SK-N-SH treated with all-trans-retinoic acid at 6 μM for 48 hours (cell line): ENCODE data around the gene DAPL1.
A peak's percentile ranks its signal among the peaks of the same experiment; 100 is the strongest.
"Not testable (repeated sequence)": the region's sequence is repeated elsewhere in the genome, so short reads cannot be mapped to it uniquely, and the experiment has no call there.

ENCODE experiments used
- ATAC-seq: fragments of 200-7000 bp; cut with Tn5 transposase; 3 replicates; pipeline ENCODE4 v1.9.1; 2020; ENCODE audit warnings: mild to moderate bottlenecking, moderate library complexity
- BACH2 ChIP-seq: fragments of 250-450 bp; sonication (Bioruptor Pico); IDR thresholded peaks from 2 replicates; pipeline ENCODE4 v1.9.0; 2021; ENCODE audit warnings: mild to moderate bottlenecking, borderline replicate concordance
- CREB5 ChIP-seq: fragments of 250-450 bp; sonication (Bioruptor Pico); IDR thresholded peaks from 2 replicates; pipeline ENCODE4 v1.5.1; 2020; ENCODE audit warnings: low read depth, mild to moderate bottlenecking, moderate library complexity
- CSDC2 ChIP-seq: fragments of 250-450 bp; sonication (Bioruptor Pico); IDR thresholded peaks from 2 replicates; pipeline ENCODE4 v1.5.0; 2020; ENCODE audit warnings: mild to moderate bottlenecking, moderate library complexity
- GLIS3 ChIP-seq: fragments of 250-450 bp; sonication (Bioruptor Pico); IDR thresholded peaks from 2 replicates; pipeline ENCODE4 v1.5.0; 2020; ENCODE audit warnings: mild to moderate bottlenecking, moderate library complexity
- ISL1 ChIP-seq: fragments of 250-450 bp; sonication (Bioruptor Pico); IDR thresholded peaks from 2 replicates; pipeline ENCODE4 v2.1.2; 2022; ENCODE audit warnings: mild to moderate bottlenecking, moderate library complexity
- OSR1 ChIP-seq: fragments of 250-450 bp; sonication (Bioruptor Pico); IDR thresholded peaks from 2 replicates; pipeline ENCODE4 v1.8.0; 2022; ENCODE audit warnings: moderate library complexity, mild to moderate bottlenecking, inconsistent platforms
- PATZ1 ChIP-seq: fragments of 250-450 bp; sonication (Bioruptor Pico); IDR thresholded peaks from 2 replicates; pipeline ENCODE4 v1.8.0; 2020; ENCODE audit warnings: mild to moderate bottlenecking, moderate library complexity, borderline replicate concordance
- POU6F1 ChIP-seq: fragments of 250-450 bp; sonication (Bioruptor Pico); IDR thresholded peaks from 2 replicates; pipeline ENCODE4 v1.8.0; 2021; ENCODE audit warnings: low read depth, mild to moderate bottlenecking, moderate library complexity, borderline replicate concordance
- RARB ChIP-seq: fragments of 250-450 bp; sonication (Bioruptor Pico); IDR thresholded peaks from 2 replicates; pipeline ENCODE4 v1.8.0; 2021; ENCODE audit warnings: mild to moderate bottlenecking, moderate library complexity
- SNAI2 ChIP-seq: fragments of 250-450 bp; sonication (Bioruptor Pico); IDR thresholded peaks from 2 replicates; pipeline ENCODE4 v1.5.0; 2020; ENCODE audit warnings: mild to moderate bottlenecking, moderate library complexity
- TCF4 ChIP-seq: fragments of 250-450 bp; sonication (Bioruptor Pico); IDR thresholded peaks from 2 replicates; pipeline ENCODE4 v1.8.0; 2021; ENCODE audit warnings: mild to moderate bottlenecking, moderate library complexity, borderline replicate concordance
- TOX ChIP-seq: fragments of 250-450 bp; sonication (Bioruptor Pico); IDR thresholded peaks from 2 replicates; pipeline ENCODE4 v1.8.0; 2021; ENCODE audit warnings: mild to moderate bottlenecking, moderate library complexity, borderline replicate concordance
- ZC3H10 ChIP-seq: fragments of 250-450 bp; sonication (Bioruptor Pico); IDR thresholded peaks from 2 replicates; pipeline ENCODE4 v1.5.1; 2021; ENCODE audit warnings: mild to moderate bottlenecking, moderate library complexity
- ZFP3 ChIP-seq: fragments of 250-450 bp; sonication (Bioruptor Pico); IDR thresholded peaks from 2 replicates; pipeline ENCODE4 v1.5.0; 2020; ENCODE audit warnings: mild to moderate bottlenecking, moderate library complexity
- ZFP30 ChIP-seq: fragments of 450-650 bp; formaldehyde crosslinking; IDR thresholded peaks from 2 replicates; pipeline ENCODE4 v1.5.0; 2022; ENCODE audit warnings: mild to moderate bottlenecking, moderate library complexity
- ZNF565 ChIP-seq: fragments of 450-650 bp; formaldehyde crosslinking; conservative IDR thresholded peaks from 2 replicates; pipeline ENCODE4 v1.5.0; 2020; ENCODE audit warnings: low read depth, mild to moderate bottlenecking, moderate library complexity
- ZNF8 ChIP-seq: fragments of 450-650 bp; formaldehyde crosslinking; IDR thresholded peaks from 2 replicates; pipeline ENCODE4 v1.5.0; 2020; ENCODE audit warnings: mild to moderate bottlenecking, moderate library complexity
- TF ChIP-seq, protein P1 (sequence below): fragments of 250-450 bp; sonication (Bioruptor Pico); IDR thresholded peaks from 2 replicates; pipeline ENCODE4 v1.5.0; 2020; ENCODE audit warnings: mild to moderate bottlenecking, moderate library complexity

Gene DAPL1

DNA sequence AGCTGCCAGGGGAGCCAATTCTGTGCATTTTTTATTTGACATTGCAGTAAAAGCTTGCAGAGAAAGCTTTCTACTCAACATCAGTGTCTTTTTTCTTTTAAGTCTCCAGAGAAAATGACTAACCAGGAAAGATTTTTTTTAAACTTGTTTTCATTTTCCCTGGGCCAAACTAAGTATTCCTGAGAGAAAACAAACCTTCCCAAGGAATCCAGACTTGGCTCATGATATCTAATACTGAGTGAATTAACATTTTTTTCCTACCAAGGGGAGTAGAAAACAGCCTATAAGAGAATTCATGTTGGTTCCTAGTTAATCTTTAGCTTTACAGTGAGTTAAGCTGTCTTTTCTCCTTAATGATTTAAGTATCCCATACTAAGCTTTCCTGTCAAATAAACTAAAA is 46.7 kb downstream of the DAPL1 start:
- ATAC-seq: peak; percentile 78
- no peak for TF ChIP-seq BACH2 (CRISPR knock-in tag)
- no peak for TF ChIP-seq ZFP30
- no peak for TF ChIP-seq TOX (CRISPR knock-in tag)
- peak; percentile 63 for TF ChIP-seq ISL1 (CRISPR knock-in tag)
- 0 out of 2 replicates have a peak, but pooled peaks have one; percentile 20 for TF ChIP-seq ZFP3 (CRISPR knock-in tag)

DNA sequence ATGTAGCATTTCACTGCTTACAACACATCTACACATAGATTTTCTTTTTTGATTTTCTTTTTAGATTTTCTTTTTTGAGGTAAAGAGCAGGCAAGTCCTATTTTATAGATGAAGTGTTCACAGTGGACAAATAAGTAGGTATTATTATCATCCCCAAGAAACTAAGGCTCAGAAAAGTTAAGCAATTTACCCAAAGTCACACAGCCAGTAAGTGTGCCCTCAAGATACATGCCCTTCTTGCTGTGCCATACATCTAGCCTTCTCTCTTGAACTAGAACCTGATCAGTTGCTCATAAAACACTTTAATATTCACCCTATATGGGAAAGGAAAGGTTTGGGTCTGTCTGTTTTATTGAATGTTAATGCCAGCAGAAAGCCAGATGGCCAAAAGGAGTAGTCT is 50.3 kb downstream of the DAPL1 start:
- no peak for ATAC-seq
- no peak for TF ChIP-seq OSR1 (CRISPR knock-in tag)
- TF ChIP-seq, protein P1, sequence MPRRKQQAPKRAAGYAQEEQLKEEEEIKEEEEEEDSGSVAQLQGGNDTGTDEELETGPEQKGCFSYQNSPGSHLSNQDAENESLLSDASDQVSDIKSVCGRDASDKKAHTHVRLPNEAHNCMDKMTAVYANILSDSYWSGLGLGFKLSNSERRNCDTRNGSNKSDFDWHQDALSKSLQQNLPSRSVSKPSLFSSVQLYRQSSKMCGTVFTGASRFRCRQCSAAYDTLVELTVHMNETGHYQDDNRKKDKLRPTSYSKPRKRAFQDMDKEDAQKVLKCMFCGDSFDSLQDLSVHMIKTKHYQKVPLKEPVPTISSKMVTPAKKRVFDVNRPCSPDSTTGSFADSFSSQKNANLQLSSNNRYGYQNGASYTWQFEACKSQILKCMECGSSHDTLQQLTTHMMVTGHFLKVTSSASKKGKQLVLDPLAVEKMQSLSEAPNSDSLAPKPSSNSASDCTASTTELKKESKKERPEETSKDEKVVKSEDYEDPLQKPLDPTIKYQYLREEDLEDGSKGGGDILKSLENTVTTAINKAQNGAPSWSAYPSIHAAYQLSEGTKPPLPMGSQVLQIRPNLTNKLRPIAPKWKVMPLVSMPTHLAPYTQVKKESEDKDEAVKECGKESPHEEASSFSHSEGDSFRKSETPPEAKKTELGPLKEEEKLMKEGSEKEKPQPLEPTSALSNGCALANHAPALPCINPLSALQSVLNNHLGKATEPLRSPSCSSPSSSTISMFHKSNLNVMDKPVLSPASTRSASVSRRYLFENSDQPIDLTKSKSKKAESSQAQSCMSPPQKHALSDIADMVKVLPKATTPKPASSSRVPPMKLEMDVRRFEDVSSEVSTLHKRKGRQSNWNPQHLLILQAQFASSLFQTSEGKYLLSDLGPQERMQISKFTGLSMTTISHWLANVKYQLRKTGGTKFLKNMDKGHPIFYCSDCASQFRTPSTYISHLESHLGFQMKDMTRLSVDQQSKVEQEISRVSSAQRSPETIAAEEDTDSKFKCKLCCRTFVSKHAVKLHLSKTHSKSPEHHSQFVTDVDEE (CRISPR knock-in tag): no peak
- no peak for TF ChIP-seq ZNF565 (CRISPR knock-in tag)
- TF ChIP-seq PATZ1: no peak
- TF ChIP-seq CSDC2 (CRISPR knock-in tag): no peak
- TF ChIP-seq GLIS3 (CRISPR knock-in tag): no peak
- TF ChIP-seq ZFP3 (CRISPR knock-in tag): no peak
- TF ChIP-seq SNAI2: no peak
- no peak for TF ChIP-seq CREB5 (CRISPR knock-in tag)
- no peak for TF ChIP-seq BACH2 (CRISPR knock-in tag)
- TF ChIP-seq ZC3H10 (CRISPR knock-in tag): no peak

- ATAC-seq: peak; percentile 41; the same call in 1 of the 3 replicates
- no peak for TF ChIP-seq GLIS3 (CRISPR knock-in tag)
- TF ChIP-seq TCF4: no peak
- TF ChIP-seq, protein P1 (CRISPR knock-in tag): no peak
- no peak for TF ChIP-seq PATZ1
- no peak for TF ChIP-seq POU6F1
- TF ChIP-seq RARB (CRISPR knock-in tag): no peak
- TF ChIP-seq BACH2 (CRISPR knock-in tag): no peak
- TF ChIP-seq SNAI2: no peak
- TF ChIP-seq OSR1 (CRISPR knock-in tag): no peak
- TF ChIP-seq ZNF8 (CRISPR knock-in tag): no peak
Observed at GRCh38 chr2:158845859-158846258, 50.7 kb downstream of the DAPL1 start.

- ATAC-seq: not testable (repeated sequence)
Observed at GRCh38 chr2:158847526-158847925, 52.4 kb downstream of the DAPL1 start.

DNA sequence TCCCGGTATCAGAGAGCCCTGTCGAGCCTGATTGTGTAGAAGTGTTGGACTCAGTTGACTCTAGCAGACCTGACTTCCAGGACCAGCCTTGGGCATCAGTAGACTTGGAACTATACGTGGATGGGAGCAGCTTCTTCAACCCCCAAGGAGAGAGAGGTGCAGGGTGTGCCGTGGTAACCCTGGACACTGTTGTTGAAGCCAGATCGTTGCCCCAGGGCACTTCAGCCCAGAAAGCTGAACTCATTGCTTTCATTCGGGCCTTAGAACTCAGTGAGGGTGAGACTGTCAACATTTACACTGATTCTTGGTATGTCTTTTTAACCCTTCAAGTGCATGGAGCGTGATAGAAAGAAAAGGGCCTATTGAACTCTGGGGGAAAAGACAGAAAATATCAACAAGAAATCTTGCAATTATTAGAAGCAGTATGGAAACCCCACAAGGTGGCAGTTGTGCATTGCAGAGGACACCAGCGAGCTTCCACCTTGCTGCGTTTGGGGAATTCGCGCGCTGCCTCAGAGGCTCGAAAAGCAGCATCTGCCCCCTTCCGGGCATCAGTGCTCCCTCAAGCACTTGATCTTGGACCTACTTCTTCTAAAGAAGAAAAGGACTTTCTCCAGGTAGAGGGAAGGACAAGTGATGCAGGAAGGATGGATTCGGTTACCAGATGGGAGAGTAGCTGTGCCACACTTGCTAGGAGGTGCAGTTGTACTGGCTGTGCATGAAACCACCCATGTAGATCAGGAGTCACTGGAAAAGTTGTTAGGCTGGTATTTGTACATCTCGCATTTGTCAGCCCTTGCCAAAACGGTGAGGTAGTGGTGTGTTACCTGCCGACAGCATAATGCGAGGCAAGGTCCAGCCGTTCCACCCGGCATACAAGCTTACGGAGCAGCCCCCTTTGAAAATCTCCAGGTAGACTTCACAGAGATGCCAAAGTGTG is 53.2 kb downstream of the DAPL1 start:
- not testable (repeated sequence) for ATAC-seq

GRCh38 chr2:158860179-158860578 is 65.1 kb downstream of the DAPL1 start:
- not testable (repeated sequence) for ATAC-seq

DNA sequence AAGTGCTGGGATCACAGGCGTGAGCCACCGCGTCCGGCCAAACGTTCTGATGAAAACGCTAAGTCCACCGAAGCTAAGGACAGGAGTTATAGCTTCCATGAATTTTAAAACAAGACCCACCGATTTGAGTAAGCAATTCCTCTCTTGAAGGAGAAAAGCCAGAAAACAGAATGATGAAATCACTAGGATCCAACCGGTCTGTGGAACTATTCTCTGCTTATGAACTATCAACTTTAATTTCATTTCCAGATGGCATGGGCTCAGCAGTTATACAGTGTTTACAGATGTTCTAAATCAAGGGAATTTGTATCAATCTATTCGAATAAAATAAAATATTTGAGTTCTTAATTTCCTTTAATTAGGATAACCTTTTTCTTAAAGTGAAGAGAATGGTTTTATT is 66.5 kb downstream of the DAPL1 start:
- ATAC-seq: not testable (repeated sequence)
